ENCODE measurements around the gene ZNF385A.
"Not testable (repeated sequence)": the region's sequence is repeated elsewhere in the genome, so short reads cannot be mapped to it uniquely, and the experiment has no call there.

The ZNF385A gene

DNA sequence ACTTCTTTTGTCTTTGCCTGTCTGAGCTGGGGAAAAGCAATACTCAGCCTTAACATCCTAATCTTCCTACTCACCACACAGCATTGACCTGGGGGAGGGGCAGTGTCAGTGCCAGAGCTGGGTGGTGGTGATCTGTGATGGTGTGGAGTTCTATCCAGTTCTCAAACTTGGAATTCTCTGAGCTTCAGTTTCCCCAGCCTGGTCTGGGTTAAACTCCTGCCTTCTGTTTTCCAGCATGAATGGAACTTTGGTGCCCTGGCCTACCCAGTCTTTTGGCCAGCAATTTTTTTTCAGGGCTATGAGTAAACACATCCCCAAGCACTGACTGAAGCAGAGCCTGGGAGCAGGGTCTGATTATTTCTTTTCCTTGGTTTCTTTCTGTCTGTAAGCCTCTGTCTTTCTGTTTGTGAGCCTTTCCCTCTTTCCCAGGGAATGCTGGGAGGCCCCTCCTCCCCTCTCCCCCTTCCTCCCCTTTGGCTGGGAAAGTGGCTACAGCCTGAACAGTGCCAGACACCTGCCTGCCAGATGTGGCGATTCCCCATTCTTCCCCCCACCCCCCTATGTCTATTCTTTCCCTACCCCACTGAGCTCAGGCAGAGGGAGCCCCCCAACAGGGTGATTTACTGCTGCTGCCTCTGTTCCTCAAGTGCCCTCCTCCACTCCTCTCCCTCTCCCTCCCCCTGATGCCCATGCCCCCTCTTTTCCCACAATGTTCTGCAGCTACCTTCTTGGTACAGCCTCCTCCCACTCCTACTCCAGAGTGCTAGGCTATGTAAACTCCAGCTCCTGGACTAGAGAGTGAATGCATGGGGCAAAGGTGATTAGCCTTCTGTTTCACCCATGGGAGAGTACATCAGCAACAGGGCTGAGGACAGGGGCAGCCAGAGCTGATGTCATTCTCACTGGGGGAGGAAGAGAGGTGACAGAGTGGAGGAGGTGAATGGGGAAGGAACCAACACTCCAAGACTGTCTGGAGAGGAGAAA lies 31.4 kb downstream of the ZNF385A start:
- DNase-seq = peak; percentile 89 to 97 (median 89)

DNA sequence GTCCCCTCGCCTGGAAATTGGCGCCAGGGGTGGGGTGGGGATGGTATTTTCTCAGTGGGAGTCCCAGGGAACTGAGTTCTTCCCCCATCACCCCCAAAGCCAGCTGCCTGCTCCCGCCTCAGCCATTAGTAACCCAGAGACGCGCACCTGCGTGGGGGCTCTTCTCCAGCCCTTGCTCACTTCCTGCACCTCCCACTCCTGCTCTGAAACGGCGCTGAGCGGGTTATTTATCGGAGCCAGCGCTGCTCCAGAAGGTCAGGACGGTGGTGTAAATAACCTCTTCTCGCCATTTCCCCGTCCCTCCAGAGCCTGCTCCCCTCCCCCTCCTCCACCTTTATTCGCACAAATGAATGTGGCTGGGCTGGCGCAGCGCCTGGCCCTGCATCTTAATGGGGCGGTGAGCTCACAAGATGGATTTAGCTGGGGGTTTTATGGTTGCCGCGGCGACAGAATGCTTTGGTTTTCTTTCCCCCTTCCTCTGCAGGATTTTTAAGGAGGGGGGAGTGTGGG lies 32.5 kb downstream of the ZNF385A start:
- peak; percentile 92 to 99 (median 94) for DNase-seq

DNA sequence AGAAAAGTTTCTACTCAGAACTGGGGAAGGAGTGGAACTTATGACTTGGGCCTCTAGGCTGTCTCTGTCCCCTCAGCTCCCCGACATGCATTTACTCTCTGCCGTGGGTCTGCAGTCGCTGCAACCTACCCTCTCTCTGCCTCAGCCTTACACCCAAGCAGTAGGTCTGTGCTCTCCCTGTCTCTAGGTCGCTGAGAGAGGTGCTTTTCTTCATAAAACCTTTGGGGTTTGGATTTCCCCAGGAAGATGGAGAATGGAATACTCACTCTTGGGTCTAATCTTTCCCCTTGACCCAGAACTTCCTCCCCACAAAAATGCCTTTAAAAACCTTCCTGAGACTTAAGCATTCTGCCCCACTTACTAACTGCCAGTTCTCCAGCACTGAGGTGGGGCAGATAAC lies 33.2 kb downstream of the ZNF385A start:
- no peak for DNase-seq

DNA sequence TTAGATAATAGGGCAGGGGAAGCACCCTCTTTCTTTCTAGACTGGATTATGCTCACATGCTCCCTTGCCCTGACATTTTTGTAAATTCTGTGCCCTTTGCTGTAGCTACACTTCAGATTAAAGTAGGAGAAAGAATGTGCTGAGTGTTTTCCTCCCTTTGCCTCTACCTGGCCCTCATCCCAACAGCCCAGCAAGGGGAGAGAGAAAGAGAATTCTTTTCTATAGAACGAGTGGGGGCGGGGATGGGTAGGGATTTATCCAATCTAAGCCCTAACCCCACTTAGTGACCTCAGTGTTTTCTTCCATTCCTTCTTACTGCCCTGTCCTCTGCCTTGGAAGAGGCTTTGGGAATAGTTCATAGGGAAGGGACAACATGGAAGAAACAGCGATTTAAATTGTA lies 33.8 kb downstream of the ZNF385A start:
- DNase-seq = no peak

DNA sequence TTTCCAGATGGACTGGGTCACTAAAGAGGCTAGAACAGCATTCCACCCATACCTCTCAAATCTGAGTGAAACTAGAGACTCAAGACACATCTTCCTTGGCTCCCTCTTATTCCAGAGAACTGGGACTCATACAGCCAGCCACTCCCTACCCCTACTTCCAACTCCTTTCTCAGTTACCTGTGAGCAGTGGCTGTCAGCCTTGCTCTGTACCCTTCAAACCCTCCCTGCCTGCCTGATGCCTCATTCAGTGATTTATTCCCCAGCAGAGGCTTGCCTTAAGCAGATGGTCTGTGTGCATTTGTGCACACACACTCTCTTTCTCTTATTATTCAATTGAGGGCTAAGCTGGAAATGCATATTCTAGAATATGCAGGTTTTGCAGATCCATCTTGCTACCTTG lies 34.9 kb downstream of the ZNF385A start:
- DNase-seq = no peak

DNA sequence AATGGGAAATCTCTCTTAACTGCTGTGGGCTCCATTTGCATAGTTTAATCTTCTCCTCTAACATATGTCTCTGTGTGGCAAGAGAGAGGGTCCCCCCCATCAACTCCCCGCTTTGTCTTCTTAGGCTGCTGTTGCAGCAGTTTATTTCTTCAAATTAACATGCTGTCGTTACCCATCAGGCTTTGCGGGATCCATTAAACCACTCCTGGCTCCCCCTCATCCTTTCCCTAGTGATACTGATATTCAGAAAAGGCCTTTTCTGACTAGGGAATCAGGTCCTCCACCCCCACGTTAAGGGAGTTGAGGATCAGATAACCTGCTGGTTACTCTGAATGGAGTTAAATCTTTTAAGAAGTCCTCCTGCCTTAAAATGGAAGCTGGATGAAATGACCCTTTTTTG lies 35.5 kb downstream of the ZNF385A start:
- DNase-seq = peak in 1 of 3 experiments; percentile 20

DNA sequence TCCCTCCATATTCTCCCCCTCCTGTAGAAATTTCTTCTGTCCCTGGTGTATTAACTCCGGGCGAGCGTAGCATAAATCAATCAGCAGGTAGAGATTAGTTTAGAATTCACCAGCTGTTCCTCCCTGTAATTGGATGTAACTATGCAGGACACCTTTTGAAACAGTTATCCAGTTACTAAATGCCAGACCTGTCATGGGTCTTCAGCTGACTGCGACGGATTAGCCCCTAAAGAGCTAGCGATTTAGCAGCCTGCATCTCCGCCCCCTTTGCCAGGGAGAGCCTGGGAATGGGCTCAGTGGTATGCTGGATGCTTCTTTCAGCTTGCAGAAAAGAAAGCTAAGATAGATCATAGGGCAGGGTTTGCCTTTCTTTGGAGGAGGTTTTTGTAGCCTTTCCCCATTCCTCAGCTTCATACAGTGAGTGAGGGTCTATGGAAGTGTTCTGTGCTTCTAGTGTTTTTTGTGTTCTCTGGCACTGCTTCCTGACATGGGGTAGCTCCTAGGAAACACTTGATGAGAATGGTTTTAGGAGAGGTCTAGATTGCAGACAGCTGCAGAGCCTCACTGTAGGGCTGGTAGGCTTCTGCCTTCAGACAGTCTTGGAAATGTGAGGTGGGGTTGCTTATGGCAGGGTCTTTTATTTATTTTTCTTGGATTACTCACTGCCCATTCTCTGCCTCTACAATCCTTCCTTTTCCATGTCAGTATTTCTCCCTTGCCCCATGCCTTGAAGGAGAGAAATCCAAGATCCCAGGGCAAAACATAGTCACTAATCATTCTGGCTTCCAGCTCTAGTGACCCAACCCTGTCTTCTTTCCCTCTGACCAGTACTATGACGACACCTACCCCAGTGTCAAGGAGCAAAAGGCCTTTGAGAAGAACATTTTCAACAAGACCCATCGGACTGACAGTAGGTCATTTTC lies 42.9 kb downstream of the ZNF385A start:
- DNase-seq = peak; percentile 46 to 81 (median 50)

DNA sequence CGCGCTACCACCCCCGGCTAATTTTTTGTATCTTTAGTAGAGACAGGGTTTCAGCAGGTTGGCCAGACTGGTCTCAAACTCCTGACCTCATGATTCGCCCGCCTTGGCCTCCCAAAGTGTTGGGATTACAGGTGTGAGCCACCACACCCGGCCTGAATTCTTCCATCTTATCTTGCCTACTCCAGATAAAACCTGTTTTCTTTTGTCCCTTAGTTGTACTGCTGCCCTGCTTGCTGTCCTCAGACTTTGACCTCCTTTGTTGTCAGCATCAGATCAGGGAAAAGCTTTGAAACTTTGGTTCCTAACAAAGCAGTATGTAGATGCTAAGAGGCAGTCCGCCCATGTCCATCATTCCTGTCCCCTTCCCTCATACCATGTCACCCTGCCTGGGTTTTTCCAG lies 43.7 kb downstream of the ZNF385A start:
- DNase-seq = no peak

DNA sequence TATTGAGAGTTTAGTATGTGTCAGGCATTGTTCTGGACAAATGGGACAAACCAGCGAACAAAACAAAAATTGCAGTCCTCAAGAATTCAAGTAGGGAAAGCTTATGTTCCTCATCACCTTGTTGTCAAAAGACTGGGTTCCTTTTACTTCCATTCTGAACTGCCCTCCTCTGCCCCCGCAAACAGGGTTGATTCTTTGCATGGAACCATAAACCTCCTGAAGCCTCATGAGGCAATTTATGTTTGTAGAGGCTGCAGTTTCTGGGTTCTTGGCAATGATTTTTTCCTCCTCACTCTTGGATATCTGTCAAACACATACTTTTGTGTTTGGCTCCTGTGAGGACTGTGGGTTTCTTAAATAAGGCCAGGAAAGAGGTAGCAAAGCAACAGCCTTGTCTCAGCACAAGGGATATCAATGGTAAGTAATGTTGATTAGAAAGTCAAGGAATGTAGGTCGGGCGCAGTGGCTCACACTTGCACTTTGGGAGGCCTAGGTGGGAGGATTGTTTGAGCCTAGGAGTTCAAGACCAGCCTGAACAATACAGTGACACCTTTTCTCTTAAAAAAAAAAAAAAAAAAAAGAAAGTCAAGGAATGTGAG lies 45.7 kb downstream of the ZNF385A start:
- DNase-seq = no peak

DNA sequence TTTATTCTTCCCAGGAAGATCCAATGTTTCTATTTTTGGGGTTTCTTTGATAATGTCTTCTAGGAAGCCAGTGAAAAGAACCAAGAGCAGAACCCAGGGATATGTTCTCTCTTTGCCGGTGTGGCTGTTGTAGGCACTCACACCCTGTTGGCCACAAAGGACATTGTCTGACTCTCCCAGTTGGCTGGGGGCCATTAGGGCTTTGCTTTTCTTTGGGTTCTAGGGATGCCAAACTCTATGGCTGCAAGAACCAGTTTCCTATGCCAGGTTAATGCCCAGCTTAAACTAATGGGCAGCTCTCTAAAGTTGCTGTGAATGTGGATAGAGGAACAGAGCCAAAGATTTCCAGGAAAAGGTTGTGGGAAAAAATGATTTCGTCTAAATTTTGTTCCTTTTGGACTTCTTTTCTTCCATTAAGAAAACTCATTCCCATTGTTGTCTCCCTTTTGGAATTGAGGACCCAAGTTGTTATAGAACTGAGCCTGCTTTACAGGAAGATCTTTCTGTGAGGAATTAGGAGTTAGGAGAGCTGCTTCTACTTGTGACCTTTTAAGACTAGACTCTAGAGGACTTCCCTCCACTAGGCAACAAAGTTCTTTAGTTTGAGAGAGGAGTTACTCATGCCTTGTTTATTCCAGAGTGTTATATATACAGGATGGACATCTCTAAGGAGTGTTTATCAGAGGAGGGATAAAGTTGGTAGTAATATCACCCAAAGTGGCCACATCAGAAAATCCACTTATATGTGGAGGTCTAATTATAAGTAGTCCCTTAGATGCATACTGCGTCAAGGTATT lies 46.5 kb downstream of the ZNF385A start:
- no peak for DNase-seq

DNA sequence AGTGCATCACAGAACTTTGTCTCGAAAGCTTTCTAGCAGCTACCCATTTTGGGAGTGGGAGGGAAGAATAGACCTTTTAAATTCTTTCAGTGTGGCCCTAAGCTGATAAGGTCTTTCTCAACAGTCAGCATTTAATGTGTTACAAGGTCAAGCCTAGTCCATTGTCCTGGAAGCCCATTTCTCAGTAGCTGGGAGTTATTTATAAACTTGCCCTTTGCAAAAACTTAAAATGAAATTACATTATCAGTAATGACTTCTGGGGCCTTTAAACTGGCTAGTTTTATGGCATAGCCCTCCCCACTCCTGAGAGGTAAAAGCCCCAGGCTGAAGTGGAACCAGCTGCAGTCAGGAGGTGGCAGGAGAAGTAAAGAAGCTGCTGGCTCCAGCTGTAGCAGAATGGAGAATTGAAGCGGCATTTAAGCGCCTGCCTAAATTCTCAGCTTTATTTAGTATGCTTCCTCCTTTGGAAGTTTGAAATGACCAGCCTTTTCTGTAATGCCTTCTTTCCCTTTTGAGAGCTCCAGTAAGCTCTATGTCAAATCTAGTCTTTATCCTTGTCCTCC lies 47.2 kb downstream of the ZNF385A start:
- DNase-seq = peak; percentile 40 to 76 (median 71)

DNA sequence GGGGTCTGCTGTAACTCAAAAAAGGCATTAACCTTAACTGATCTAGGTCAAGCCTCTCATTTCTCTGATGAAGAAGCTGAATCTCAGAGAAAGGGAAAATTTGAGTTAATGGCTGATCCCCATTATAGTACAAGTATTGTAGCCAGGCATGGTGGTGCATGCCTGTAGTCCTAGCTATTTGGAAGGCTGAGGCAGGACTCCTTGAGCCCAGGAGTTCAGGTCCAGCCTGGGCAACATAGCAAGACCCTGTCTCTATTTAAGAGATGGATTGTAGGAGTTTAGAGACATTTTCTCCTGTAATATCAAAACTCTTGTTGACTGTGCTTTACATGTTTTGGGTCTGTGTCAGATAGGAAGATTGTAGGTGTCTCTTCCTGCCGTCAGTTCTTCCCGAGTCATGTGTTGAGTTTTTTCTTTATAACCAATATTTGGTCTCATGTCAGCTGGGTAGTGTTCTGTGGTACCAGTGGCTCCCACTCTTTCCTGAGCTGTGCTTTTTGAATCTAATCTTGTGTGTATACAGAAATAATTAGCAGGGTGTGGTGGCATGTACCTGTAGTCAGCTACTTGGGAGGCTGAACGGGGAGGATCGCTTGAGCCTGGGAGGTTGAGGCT lies 51.0 kb downstream of the ZNF385A start:
- no peak for DNase-seq

DNA sequence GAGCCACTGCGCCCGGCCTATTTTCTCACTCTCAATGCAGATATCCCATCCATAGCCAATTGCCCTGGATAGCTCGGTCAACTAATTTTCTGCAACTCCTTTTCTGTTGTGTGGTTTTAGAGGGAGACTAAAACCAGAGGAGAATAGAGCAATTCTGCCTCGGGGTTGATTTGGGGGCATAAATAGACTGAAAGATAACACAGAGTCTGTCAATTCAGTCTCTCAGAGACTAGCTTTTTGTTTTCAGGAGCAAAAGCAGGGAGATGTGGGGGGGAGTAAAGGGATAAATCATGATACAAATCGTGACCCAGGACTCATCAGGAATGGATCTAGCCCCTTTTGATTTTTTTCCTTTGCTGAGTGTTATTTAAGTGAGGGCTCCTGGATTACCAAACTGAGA lies 53.1 kb downstream of the ZNF385A start:
- no peak for DNase-seq

DNA sequence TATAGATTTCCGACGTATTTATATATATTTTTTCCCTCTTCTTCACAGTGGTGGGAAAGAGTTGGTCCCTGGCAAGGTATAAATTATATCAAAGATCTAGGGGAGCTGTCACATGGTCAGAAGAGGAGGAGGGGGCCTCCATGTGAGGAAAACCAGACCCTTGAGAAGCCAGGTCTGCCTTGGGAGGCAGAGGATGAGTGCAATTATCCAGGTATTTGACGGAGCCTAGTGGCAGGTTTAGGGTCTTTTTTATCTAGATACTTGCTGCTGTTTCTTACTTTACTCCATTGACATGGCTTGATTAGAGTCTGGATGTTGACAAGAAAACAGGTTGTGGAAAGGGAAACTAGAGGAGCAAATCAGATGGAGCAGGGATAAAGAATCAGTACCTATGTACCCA lies 54.1 kb downstream of the ZNF385A start:
- DNase-seq = no peak

DNA sequence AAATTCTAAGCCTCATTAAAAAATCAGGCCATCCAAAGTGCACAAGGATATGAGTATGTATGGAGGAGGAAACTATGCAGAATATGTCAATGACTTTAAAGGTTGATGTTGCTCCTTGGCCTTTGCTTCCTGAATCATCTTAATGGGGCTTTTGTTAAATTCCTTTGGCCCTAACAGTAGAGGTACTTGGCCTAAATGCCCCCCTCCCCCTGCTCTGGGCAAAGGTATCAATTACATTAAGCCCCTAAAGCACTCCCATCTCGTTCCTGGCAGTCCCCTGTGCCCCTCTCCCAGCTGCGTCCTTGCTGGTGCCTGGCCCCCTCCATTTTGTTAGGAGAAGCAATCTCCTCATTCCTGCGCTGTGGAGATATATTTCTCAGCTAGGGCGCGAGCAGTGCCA lies 54.8 kb downstream of the ZNF385A start:
- DNase-seq = no peak

DNA sequence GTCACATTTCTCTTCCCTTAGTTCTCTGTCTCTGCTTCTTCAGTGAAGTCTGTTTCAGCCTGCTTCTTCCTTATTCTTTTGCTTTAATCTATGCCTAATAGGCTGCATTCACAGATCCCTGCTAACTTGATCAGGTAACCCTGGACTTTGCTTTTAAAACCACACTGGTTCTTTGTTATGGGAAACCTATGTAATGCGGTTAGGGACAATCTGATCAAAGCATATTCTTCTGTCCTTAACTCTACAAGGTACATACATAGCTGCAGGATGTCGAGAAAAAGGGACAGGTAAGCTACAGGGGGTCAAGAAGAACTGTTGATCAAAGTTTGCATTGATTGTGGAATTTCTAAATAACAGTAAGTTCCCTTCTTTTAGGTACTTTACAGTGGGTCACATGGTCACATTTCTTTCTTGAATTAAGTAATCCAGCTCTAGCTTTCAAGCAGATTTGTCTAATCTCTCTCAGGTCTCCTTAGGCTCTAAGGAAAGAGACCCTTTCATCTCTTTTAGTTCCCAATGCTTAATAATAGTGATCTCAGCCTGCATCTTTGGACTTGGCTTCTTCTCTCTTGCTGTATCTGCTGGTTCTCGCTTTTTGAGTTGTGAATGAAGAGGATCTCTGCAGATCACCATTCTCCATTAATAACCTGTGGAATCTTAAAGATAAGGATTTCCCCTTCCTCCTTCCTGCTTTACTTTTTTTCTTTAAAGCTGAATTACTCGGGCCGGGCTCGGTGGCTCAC lies 55.8 kb downstream of the ZNF385A start:
- DNase-seq = no peak

DNA sequence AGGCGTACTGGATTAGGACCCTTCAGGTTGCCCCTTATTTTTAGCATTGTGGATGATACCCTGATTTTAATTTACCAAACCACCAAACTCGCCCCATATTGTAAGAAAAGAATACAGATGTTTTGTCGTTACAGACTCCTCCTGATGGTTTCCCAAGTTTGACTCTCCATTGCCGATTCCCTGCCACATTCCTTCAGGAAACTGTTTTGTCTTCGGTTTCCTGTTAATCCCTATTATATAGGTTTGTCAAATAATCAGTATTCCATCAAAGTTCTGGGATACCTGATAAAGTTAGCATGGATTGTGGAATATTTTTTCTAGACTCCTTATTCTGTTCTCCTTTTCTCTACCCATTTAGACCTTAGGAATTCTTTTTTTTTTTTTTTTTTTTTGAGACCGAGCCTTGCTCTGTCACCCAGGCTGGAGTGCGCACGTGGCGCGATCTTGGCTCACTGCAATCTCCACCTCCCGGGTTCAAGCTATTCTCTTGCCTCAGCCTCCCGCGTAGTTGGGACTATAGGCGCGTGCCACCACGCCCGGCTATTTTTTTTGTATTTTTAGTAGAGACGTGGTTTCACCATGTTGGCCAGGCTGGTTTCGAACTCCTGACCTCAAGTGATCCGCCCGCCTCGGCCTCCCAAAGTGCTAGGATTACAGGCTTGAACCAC lies 59.0 kb downstream of the ZNF385A start:
- not testable (repeated sequence) for DNase-seq

DNA sequence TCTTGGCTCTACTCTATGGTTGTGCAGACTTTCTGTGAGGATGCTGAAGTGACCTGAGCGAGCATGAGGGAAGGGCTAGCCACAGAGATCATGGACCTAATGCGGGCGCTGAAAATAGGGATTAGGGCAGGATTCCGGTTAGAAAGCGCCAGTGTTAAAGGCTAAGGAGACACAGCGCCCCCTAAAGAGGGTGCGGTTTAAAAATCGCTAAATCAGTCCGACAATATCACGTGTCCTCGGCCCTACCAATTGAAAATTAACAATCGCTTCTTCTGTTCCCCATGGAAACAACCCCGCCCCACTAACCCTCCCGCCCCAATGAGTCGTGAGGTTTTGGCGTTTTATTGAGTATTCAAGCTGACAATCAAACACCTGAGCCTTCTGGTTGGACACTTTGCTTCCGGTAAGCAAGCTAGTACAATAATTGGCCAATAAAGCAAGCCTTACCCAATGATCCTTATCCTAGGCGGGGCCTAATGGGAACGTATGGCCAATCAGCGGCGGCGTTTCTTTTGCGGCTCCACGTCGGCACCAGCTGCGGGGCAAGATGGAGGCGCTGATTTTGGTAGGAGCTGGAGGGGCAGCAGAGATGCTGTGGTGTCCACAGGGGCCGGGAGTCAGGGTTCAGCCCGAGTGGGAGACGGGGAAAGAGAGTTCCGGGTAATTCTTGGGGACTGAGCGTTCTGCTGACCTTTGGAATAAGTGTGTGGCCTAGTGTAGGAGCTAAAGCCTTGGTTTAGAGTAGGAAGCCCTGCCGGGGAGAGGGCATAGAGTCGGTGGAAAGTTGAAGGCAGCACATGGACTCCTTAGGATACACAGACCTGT lies 59.7 kb downstream of the ZNF385A start, which contains the start of gene COPZ1:
COPZ1 (plus strand) TSS at position 515 of the 825 bp plus-strand sequence; CDS start at position 548, 33 bp downstream.
- DNase-seq = peak; percentile 99 to 100 (median 99)

DNA sequence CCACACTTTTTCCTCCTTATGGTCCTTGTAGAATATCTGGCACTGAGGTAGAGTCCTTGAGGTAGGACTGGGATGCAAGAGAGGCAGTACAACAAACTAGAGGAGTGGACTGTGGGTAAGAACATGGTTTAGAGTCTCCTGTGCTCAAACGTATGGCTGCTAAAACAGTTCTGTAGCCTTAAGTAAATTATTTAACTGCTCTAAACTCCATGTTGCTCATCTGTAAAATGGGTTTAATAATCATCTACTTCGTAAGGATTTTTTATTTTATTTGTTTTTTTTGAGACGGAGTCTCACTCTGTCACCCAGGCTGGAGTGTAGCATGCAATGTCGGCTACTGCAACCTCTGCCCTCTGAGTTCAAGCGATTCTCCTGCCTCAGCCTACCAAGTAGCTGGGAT lies 63.2 kb downstream of the ZNF385A start:
- no peak for DNase-seq

All from NCI-H1417 (cell line).